HepG2 (cell line): ENCODE data around the gene TFPI. TPM values are rescaled to one million over a fixed set of nuclear protein-coding genes. Genes with fewer than 3 reads are reported as not detected.

ENCODE experiments used
- JARID2 ChIP-seq: sonication (generic); formaldehyde crosslinking; IDR thresholded peaks from 2 replicates; pipeline ENCODE4 v1.8.1; 2023; ENCODE audit warnings: missing genetic modification reagents, inconsistent platforms; ENCODE audit not compliant: insufficient replicate concordance
- KLF12 ChIP-seq: sonication (generic); formaldehyde crosslinking; IDR thresholded peaks from 2 replicates; pipeline ENCODE4 v1.4.0; 2020; ENCODE audit warnings: missing genetic modification reagents, borderline replicate concordance
- NFATC3 ChIP-seq: sonication (generic); formaldehyde crosslinking; IDR thresholded peaks from 2 replicates; pipeline ENCODE4 v1.5.1; 2020; ENCODE audit warnings: mild to moderate bottlenecking, missing genetic modification reagents
- RBFOX2 ChIP-seq: fragments of 200-400 bp; formaldehyde crosslinking; IDR thresholded peaks from 2 replicates; pipeline ENCODE4 v1.6.1; 2017; ENCODE audit warnings: low read depth, mild to moderate bottlenecking, low read length
- SAFB2 ChIP-seq: sonication (generic); formaldehyde crosslinking; IDR thresholded peaks from 2 replicates; pipeline ENCODE4 v1.5.1; 2020; ENCODE audit warnings: missing genetic modification reagents, low read depth, mild to moderate bottlenecking, borderline replicate concordance
- SNRNP70 ChIP-seq: fragments of 200-400 bp; formaldehyde crosslinking; IDR thresholded peaks from 2 replicates; pipeline ENCODE4 v1.6.1; 2017; ENCODE audit warnings: mild to moderate bottlenecking, low read depth, low read length, moderate library complexity
- ZBTB8A ChIP-seq: sonication (generic); formaldehyde crosslinking; IDR thresholded peaks from 2 replicates; pipeline ENCODE4 v1.4.0; 2020; ENCODE audit warnings: mild to moderate bottlenecking, low read depth, missing genetic modification reagents, borderline replicate concordance
- ZNF24 ChIP-seq: fragments of 450-650 bp; IDR thresholded peaks from 2 replicates; pipeline ENCODE4 v1.6.1; 2017; ENCODE audit warnings: antibody characterized with exemption, mild to moderate bottlenecking
- ZNF589 ChIP-seq: sonication (generic); formaldehyde crosslinking; conservative IDR thresholded peaks from 2 replicates; pipeline ENCODE4 v1.8.0; 2022; ENCODE audit warnings: mild to moderate bottlenecking, moderate library complexity, missing genetic modification reagents
- ZNF629 ChIP-seq: sonication (generic); formaldehyde crosslinking; conservative IDR thresholded peaks from 2 replicates; pipeline ENCODE4 v1.5.0; 2020; ENCODE audit warnings: missing genetic modification reagents
- polyA plus RNA-seq, 8 experiments: library from polyadenylated mRNA; depleted of rRNA in 3 of 8; stranded (reverse) in 7 of 8; unstranded in 1 of 8; fragments of >200 nt; fragmentation: Illumina TruSeq in 4 of 8; extraction: Trizol in 4 of 8; gene quantifications; 2 replicates each; pipeline versions ENCODE4 v1.2.1 to v1.2.3, GENCODE V29; 2011 to 2016; ENCODE audit warnings: low read depth in 4 of 8, missing spikeins in 1 of 8, mixed read lengths in 1 of 8; ENCODE audit not compliant: insufficient read depth in 1 of 8
- total RNA-seq, 5 experiments: library from RNA; depleted of rRNA; stranded (reverse); fragments of >200 nt; fragmentation: Illumina TruSeq; extraction: Trizol; gene quantifications; 2 replicates each; pipeline ENCODE4 v1.2.3, GENCODE V29; 2016; ENCODE audit warnings: low read depth in 1 of 5
- TF ChIP-seq, protein P1 (sequence below), 2 experiments: IDR thresholded peaks; 2 replicates each; pipeline ENCODE4 v1.6.1; 2011 to 2012; ENCODE audit warnings: low read length in 2 of 2, borderline replicate concordance in 1 of 2, low read depth in 1 of 2, mild to moderate bottlenecking in 1 of 2, moderate library complexity in 1 of 2
- TF ChIP-seq, protein P2 (sequence below): sonication (generic); formaldehyde crosslinking; IDR thresholded peaks from 2 replicates; pipeline ENCODE4 v1.5.1; 2020; ENCODE audit warnings: missing genetic modification reagents, mild to moderate bottlenecking, borderline replicate concordance
- TF ChIP-seq, protein P3 (sequence below): sonication (generic); formaldehyde crosslinking; IDR thresholded peaks from 2 replicates; pipeline ENCODE4 v1.8.1; 2023; ENCODE audit warnings: mild to moderate bottlenecking, missing genetic modification reagents, borderline replicate concordance
- TF ChIP-seq, protein P4 (sequence below): sonication (generic); formaldehyde crosslinking; IDR thresholded peaks from 2 replicates; pipeline ENCODE4 v1.8.0; 2022; ENCODE audit warnings: mild to moderate bottlenecking, missing genetic modification reagents, moderate library complexity
- TF ChIP-seq, protein P5 (sequence below): sonication (generic); formaldehyde crosslinking; IDR thresholded peaks from 2 replicates; pipeline ENCODE4 v1.4.0; 2020; ENCODE audit warnings: missing genetic modification reagents
- TF ChIP-seq, protein P6 (sequence below): sonication (generic); formaldehyde crosslinking; IDR thresholded peaks from 2 replicates; pipeline ENCODE4 v1.5.0; 2020; ENCODE audit warnings: mild to moderate bottlenecking, missing genetic modification reagents

The TFPI gene
- total and polyA plus RNA-seq, 2 of the 13 experiments (the other 11 are each of a cell fraction or from before 2014, with no cell fraction given): 301 to 436 TPM

DNA sequence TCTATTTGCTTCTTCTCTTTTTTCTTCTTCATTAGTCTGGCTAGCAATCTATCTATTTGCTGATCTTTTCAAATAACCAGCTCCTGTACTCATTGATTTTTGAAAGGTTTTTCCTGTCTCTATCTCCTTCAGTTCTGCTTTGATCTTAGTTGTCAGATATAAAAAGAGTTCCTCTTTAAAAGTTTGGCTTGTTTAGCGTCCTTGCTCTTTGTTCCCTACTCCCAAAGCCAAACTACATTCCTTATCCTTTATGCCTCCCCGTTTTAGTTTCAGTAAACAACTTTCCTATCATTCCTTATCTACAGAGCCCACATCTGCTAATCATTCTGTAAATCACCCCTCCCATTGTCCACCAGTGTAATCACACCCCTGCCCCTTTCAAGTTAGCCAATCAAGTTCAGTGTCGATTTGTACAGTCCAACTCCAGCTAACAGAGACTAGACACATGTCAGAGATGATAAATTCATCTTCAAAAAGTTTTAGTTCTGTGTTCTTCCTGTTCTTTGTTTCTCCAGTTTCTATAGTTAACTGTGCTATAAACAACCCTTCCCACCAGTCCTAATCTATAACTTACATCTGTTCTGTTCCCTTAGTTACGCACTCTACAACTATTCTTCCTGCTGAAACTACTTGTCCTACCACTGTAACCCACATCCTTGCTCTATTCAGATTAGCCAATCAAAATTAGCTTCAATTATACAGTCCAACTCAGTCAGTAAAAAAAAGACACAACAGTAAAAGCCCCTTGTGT is 44.4 kb downstream of the TFPI start (continued):
- no peak; the same call in 1 of the 2 replicates for TF ChIP-seq RBFOX2
- no peak for TF ChIP-seq ZBTB8A (CRISPR knock-in tag)
- TF ChIP-seq, protein P1, sequence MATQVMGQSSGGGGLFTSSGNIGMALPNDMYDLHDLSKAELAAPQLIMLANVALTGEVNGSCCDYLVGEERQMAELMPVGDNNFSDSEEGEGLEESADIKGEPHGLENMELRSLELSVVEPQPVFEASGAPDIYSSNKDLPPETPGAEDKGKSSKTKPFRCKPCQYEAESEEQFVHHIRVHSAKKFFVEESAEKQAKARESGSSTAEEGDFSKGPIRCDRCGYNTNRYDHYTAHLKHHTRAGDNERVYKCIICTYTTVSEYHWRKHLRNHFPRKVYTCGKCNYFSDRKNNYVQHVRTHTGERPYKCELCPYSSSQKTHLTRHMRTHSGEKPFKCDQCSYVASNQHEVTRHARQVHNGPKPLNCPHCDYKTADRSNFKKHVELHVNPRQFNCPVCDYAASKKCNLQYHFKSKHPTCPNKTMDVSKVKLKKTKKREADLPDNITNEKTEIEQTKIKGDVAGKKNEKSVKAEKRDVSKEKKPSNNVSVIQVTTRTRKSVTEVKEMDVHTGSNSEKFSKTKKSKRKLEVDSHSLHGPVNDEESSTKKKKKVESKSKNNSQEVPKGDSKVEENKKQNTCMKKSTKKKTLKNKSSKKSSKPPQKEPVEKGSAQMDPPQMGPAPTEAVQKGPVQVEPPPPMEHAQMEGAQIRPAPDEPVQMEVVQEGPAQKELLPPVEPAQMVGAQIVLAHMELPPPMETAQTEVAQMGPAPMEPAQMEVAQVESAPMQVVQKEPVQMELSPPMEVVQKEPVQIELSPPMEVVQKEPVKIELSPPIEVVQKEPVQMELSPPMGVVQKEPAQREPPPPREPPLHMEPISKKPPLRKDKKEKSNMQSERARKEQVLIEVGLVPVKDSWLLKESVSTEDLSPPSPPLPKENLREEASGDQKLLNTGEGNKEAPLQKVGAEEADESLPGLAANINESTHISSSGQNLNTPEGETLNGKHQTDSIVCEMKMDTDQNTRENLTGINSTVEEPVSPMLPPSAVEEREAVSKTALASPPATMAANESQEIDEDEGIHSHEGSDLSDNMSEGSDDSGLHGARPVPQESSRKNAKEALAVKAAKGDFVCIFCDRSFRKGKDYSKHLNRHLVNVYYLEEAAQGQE (IDR thresholded peaks at IDR 0.05; ENCODE audit: borderline replicate concordance in 1 of 2, low read depth in 1 of 2, low read length in 2 of 2): peak in 1 of 2 experiments; percentile 68; a peak in 2 of 4 replicates
- TF ChIP-seq, protein P2, sequence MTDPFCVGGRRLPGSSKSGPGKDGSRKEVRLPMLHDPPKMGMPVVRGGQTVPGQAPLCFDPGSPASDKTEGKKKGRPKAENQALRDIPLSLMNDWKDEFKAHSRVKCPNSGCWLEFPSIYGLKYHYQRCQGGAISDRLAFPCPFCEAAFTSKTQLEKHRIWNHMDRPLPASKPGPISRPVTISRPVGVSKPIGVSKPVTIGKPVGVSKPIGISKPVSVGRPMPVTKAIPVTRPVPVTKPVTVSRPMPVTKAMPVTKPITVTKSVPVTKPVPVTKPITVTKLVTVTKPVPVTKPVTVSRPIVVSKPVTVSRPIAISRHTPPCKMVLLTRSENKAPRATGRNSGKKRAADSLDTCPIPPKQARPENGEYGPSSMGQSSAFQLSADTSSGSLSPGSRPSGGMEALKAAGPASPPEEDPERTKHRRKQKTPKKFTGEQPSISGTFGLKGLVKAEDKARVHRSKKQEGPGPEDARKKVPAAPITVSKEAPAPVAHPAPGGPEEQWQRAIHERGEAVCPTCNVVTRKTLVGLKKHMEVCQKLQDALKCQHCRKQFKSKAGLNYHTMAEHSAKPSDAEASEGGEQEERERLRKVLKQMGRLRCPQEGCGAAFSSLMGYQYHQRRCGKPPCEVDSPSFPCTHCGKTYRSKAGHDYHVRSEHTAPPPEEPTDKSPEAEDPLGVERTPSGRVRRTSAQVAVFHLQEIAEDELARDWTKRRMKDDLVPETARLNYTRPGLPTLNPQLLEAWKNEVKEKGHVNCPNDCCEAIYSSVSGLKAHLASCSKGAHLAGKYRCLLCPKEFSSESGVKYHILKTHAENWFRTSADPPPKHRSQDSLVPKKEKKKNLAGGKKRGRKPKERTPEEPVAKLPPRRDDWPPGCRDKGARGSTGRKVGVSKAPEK: peak; percentile 29; the same call in 1 of the 2 replicates
- TF ChIP-seq ZNF24: no peak
- no peak for TF ChIP-seq JARID2 (CRISPR knock-in tag)
- TF ChIP-seq, protein P3, sequence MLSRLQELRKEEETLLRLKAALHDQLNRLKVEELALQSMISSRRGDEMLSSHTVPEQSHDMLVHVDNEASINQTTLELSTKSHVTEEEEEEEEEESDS (CRISPR knock-in tag): no peak
- TF ChIP-seq SNRNP70: no peak
- no peak; the same call in 1 of the 2 replicates for TF ChIP-seq SAFB2
- TF ChIP-seq, protein P4, sequence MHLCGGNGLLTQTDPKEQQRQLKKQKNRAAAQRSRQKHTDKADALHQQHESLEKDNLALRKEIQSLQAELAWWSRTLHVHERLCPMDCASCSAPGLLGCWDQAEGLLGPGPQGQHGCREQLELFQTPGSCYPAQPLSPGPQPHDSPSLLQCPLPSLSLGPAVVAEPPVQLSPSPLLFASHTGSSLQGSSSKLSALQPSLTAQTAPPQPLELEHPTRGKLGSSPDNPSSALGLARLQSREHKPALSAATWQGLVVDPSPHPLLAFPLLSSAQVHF: no peak
- TF ChIP-seq ZNF629: no peak; the same call in 1 of the 2 replicates
- TF ChIP-seq ZNF589 (CRISPR knock-in tag): 0 out of 2 replicates have a peak, but pooled peaks have one; percentile 46
- TF ChIP-seq, protein P5, sequence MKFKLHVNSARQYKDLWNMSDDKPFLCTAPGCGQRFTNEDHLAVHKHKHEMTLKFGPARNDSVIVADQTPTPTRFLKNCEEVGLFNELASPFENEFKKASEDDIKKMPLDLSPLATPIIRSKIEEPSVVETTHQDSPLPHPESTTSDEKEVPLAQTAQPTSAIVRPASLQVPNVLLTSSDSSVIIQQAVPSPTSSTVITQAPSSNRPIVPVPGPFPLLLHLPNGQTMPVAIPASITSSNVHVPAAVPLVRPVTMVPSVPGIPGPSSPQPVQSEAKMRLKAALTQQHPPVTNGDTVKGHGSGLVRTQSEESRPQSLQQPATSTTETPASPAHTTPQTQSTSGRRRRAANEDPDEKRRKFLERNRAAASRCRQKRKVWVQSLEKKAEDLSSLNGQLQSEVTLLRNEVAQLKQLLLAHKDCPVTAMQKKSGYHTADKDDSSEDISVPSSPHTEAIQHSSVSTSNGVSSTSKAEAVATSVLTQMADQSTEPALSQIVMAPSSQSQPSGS (CRISPR knock-in tag): peak; percentile 91; the same call in 1 of the 2 replicates
- no peak for TF ChIP-seq NFATC3
- TF ChIP-seq, protein P6, sequence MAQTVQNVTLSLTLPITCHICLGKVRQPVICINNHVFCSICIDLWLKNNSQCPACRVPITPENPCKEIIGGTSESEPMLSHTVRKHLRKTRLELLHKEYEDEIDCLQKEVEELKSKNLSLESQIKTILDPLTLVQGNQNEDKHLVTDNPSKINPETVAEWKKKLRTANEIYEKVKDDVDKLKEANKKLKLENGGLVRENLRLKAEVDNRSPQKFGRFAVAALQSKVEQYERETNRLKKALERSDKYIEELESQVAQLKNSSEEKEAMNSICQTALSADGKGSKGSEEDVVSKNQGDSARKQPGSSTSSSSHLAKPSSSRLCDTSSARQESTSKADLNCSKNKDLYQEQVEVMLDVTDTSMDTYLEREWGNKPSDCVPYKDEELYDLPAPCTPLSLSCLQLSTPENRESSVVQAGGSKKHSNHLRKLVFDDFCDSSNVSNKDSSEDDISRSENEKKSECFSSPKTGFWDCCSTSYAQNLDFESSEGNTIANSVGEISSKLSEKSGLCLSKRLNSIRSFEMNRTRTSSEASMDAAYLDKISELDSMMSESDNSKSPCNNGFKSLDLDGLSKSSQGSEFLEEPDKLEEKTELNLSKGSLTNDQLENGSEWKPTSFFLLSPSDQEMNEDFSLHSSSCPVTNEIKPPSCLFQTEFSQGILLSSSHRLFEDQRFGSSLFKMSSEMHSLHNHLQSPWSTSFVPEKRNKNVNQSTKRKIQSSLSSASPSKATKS (CRISPR knock-in tag): 0 out of 2 replicates have a peak, but pooled peaks have one; percentile 67
- TF ChIP-seq KLF12 (CRISPR knock-in tag): no peak
